Liver (tissue), 9 donors: ENCODE measurements around the gene ZNF282. TPM values are rescaled to one million over a fixed set of nuclear protein-coding genes. Genes with fewer than 3 reads are reported as not detected.

Experiments used
- DNase-seq: peaks from one replicate; pipeline ENCODE4 v3.0.0-alpha.2; 2017; ENCODE audit warnings: low spot score
- H3K27ac ChIP-seq, 2 donors: one replicate each; pipeline ENCODE4 v1.7.0; 2013; ENCODE audit warnings: inconsistent platforms in 2 of 2, low read length in 2 of 2, control low read depth in 1 of 2, low read depth in 1 of 2, mild to moderate bottlenecking in 1 of 2
- H3K27me3 ChIP-seq, 4 donors: one replicate each; pipeline versions ENCODE4 v1.6.1 to v1.7.0; 2013; ENCODE audit warnings: low read length in 3 of 4, inconsistent platforms in 1 of 4, mild to moderate bottlenecking in 1 of 4, moderate library complexity in 1 of 4; ENCODE audit not compliant: control insufficient read depth in 4 of 4, insufficient read depth in 4 of 4
- H3K36me3 ChIP-seq, 4 donors: one replicate each; pipeline versions ENCODE4 v1.6.1 to v1.7.0; 2013; ENCODE audit warnings: low read length in 3 of 4, mild to moderate bottlenecking in 3 of 4, low read depth in 1 of 4, moderate library complexity in 1 of 4; ENCODE audit not compliant: control insufficient read depth in 4 of 4, insufficient read depth in 3 of 4
- H3K4me1 ChIP-seq, 4 donors: one replicate each; pipeline versions ENCODE4 v1.6.1 to v1.7.0; 2013; ENCODE audit warnings: low read length in 3 of 4, mild to moderate bottlenecking in 3 of 4, moderate library complexity in 1 of 4; ENCODE audit not compliant: control insufficient read depth in 4 of 4, insufficient read depth in 4 of 4
- H3K4me3 ChIP-seq, 3 donors: one replicate each; pipeline versions ENCODE4 v1.6.1 to v1.7.0; 2013; ENCODE audit warnings: low read length in 3 of 3, control low read depth in 1 of 3, low read depth in 1 of 3, mild to moderate bottlenecking in 1 of 3
- H3K9ac ChIP-seq, 2 donors: one replicate each; pipeline ENCODE4 v1.7.0; 2013; ENCODE audit warnings: low read length in 2 of 2, mild to moderate bottlenecking in 2 of 2, moderate library complexity in 2 of 2, control low read depth in 1 of 2, low read depth in 1 of 2
- H3K9me3 ChIP-seq, 4 donors: one replicate each; pipeline versions ENCODE4 v1.6.1 to v1.7.0; 2013; ENCODE audit warnings: low read length in 3 of 4; ENCODE audit not compliant: control insufficient read depth in 4 of 4
- EGR1 ChIP-seq, 2 donors: IDR thresholded peaks; 2 replicates each; pipeline ENCODE4 v1.6.1; 2016 to 2018; ENCODE audit warnings: antibody characterized with exemption in 2 of 2, low read depth in 2 of 2
- FOXA1 ChIP-seq: IDR thresholded peaks from 2 replicates; pipeline ENCODE4 v1.6.1; 2016; ENCODE audit warnings: antibody characterized with exemption
- FOXA2 ChIP-seq: IDR thresholded peaks from 2 replicates; pipeline ENCODE4 v1.6.1; 2016; ENCODE audit warnings: antibody characterized with exemption
- GABPA ChIP-seq, 2 donors: IDR thresholded peaks in 1 of 2; conservative IDR thresholded peaks in 1 of 2; 2 replicates each; pipeline ENCODE4 v1.6.1; 2016; ENCODE audit warnings: antibody characterized with exemption in 2 of 2, mild to moderate bottlenecking in 1 of 2, moderate library complexity in 1 of 2
- HNF4A ChIP-seq, 2 donors: conservative IDR thresholded peaks; 2 replicates each; pipeline ENCODE4 v1.6.1; 2016; ENCODE audit warnings: antibody characterized with exemption in 2 of 2, mild to moderate bottlenecking in 2 of 2
- HNF4G ChIP-seq: IDR thresholded peaks from 2 replicates; pipeline ENCODE4 v1.6.1; 2016; ENCODE audit warnings: antibody characterized with exemption
- JUND ChIP-seq, 2 donors: IDR thresholded peaks; 2 replicates each; pipeline ENCODE4 v1.6.1; 2016; ENCODE audit warnings: antibody characterized with exemption in 2 of 2
- NR2F2 ChIP-seq: IDR thresholded peaks from 2 replicates; pipeline ENCODE4 v1.6.1; 2016; ENCODE audit warnings: antibody characterized with exemption
- RAD21 ChIP-seq, 2 donors: IDR thresholded peaks; 2 replicates each; pipeline ENCODE4 v1.6.1; 2016; ENCODE audit warnings: antibody characterized with exemption in 2 of 2, mild to moderate bottlenecking in 2 of 2
- RXRA ChIP-seq, 2 donors: IDR thresholded peaks; 2 replicates each; pipeline ENCODE4 v1.6.1; 2017 to 2018; ENCODE audit warnings: antibody characterized with exemption in 2 of 2, mild to moderate bottlenecking in 1 of 2
- SP1 ChIP-seq: IDR thresholded peaks from 2 replicates; pipeline ENCODE4 v1.6.1; 2018; ENCODE audit warnings: antibody characterized with exemption, mild to moderate bottlenecking
- TAF1 ChIP-seq: conservative IDR thresholded peaks from 2 replicates; pipeline ENCODE4 v1.6.1; 2016; ENCODE audit warnings: antibody characterized with exemption, mild to moderate bottlenecking
- YY1 ChIP-seq: IDR thresholded peaks from 2 replicates; pipeline ENCODE4 v1.6.1; 2016; ENCODE audit warnings: antibody characterized with exemption, mild to moderate bottlenecking
- WGBS: extraction: QIAGEN DNeasy Blood & Tissue Kit; methylation state at CpG from one replicate; pipeline ENCODE4 v1.1.7; 2013; 5-methylcytosine and 5-hydroxymethylcytosine counted together
- polyA plus RNA-seq, 2 donors: library from polyadenylated mRNA; stranded (reverse) in 1 of 2; unstranded in 1 of 2; fragments of 200-250 nt in 1 of 2; fragments of >200 nt in 1 of 2; fragmentation: Nextera tagmentation in 1 of 2; extraction: Ambion mirVana in 1 of 2; gene quantifications; one replicate each; pipeline versions ENCODE4 v1.2.1 to v1.2.3, GENCODE V29; 2013 to 2015
- total RNA-seq, 2 donors: library from RNA; depleted of rRNA; stranded (reverse); fragments of >200 nt; gene quantifications; one replicate each; pipeline ENCODE4 v1.2.3, GENCODE V29; 2014
- TF ChIP-seq, protein P1 (sequence below): fragments of 150-350 bp; IDR thresholded peaks from 2 replicates; pipeline ENCODE4 v1.5.1; 2017; ENCODE audit warnings: improper control_type of control experiment, low read depth, low read length; ENCODE audit not compliant: missing input control
- TF ChIP-seq, protein P2 (sequence below): IDR thresholded peaks from 2 replicates; pipeline ENCODE4 v1.6.1; 2016; ENCODE audit warnings: antibody characterized with exemption
- TF ChIP-seq, protein P3 (sequence below): IDR thresholded peaks from 2 replicates; pipeline ENCODE4 v1.6.1; 2016; ENCODE audit warnings: antibody characterized with exemption
- TF ChIP-seq, protein P4 (sequence below): IDR thresholded peaks from 2 replicates; pipeline ENCODE4 v1.6.1; 2016; ENCODE audit warnings: antibody characterized with exemption
- TF ChIP-seq, protein P5 (sequence below): IDR thresholded peaks from 2 replicates; pipeline ENCODE4 v1.6.1; 2016; ENCODE audit warnings: antibody characterized with exemption, mild to moderate bottlenecking
- donor health status: healthy.
- donor health status: healthy.
- donor health status: healthy.
- donor health status: healthy.
- donor health status: healthy.

ZNF282 gene
- total and polyA plus RNA-seq, 4 donors, result 2.0 to 78.6 (median 13.1) TPM

DNA sequence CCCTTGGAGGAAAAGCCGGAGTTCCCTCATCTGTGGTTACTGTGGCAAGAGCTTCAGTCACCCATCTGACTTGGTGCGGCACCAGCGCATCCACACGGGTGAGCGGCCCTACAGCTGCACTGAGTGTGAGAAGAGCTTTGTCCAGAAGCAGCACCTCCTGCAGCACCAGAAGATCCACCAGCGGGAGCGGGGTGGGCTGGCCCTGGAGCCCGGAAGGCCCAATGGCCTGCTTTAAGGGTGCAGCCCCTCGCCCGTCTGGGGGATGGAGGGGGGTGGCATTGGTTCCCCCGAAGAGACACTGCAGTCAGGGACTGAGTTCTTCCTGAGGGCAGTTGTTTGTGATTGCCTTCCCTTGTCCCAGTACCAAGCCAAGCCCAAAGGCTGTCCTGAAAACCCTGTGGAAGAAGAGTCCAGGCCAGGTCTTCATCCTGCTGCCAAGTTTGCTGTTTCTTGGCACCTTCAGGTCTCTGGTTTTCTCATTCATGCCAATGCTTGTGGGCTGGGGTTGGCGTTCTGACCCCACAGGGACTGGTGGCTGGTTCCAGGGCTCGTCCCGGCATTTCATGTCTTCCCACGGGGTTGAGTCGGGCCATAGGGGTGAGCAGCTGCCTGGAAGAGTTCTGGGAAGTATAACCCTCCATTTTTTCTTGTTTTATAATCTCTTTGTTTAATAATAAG, 59.0 kb downstream of the ZNF282 start (continued):
- TF ChIP-seq, protein P1, sequence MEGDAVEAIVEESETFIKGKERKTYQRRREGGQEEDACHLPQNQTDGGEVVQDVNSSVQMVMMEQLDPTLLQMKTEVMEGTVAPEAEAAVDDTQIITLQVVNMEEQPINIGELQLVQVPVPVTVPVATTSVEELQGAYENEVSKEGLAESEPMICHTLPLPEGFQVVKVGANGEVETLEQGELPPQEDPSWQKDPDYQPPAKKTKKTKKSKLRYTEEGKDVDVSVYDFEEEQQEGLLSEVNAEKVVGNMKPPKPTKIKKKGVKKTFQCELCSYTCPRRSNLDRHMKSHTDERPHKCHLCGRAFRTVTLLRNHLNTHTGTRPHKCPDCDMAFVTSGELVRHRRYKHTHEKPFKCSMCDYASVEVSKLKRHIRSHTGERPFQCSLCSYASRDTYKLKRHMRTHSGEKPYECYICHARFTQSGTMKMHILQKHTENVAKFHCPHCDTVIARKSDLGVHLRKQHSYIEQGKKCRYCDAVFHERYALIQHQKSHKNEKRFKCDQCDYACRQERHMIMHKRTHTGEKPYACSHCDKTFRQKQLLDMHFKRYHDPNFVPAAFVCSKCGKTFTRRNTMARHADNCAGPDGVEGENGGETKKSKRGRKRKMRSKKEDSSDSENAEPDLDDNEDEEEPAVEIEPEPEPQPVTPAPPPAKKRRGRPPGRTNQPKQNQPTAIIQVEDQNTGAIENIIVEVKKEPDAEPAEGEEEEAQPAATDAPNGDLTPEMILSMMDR, result no peak

DNA sequence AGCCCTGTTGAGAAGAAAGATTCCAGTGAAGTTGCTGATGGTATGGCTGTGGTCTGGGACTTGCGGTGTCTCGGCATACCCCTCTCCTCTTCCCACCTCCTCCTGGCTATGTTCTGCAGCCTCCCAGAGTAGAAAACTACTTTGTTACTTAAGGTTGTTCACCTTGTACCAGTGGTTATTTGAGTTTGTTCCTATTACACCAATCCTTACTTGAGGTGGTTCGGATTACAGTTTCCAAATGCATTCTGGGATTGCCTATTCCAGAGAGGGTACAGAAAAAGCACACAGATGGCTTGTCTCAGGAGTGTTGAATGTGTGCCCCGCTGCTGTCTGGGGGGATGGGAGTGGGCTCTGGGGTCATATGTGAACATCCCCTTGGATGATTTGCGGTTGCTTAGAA, 59.8 kb downstream of the ZNF282 start:
- no peak overlapping the region for H3K9ac ChIP-seq
- peaks cover 8 to 45% (median 32%) of the 10 kb centered on the region in 4 donors for H3K36me3 ChIP-seq
- no peak for DNase-seq
- WGBS, result 96% methylated on average over 5 of the region's 5 CpGs
- TF ChIP-seq, protein P2, sequence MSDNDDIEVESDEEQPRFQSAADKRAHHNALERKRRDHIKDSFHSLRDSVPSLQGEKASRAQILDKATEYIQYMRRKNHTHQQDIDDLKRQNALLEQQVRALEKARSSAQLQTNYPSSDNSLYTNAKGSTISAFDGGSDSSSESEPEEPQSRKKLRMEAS, result no peak
- TF ChIP-seq JUND (IDR thresholded peaks at IDR 0.05) (no peak), EGR1 (IDR thresholded peaks at IDR 0.05; ENCODE audit: low read depth in 2 of 2) (no peak), HNF4G (no peak), GABPA (IDR thresholded peaks at IDR 0.05 in 1 of 2, conservative IDR thresholded peaks at IDR 0.05 in 1 of 2) (no peak), SP1 (no peak), TAF1 (no peak), FOXA2 (no peak)
- no peaks in the 10 kb centered on the region for H3K9me3 ChIP-seq
- H3K4me3 ChIP-seq, result no peak overlapping the region
- H3K27me3 ChIP-seq, result no peaks in the 10 kb centered on the region
- no peaks in the 10 kb centered on the region for H3K4me1 ChIP-seq
- H3K27ac ChIP-seq, result no peak overlapping the region

DNA sequence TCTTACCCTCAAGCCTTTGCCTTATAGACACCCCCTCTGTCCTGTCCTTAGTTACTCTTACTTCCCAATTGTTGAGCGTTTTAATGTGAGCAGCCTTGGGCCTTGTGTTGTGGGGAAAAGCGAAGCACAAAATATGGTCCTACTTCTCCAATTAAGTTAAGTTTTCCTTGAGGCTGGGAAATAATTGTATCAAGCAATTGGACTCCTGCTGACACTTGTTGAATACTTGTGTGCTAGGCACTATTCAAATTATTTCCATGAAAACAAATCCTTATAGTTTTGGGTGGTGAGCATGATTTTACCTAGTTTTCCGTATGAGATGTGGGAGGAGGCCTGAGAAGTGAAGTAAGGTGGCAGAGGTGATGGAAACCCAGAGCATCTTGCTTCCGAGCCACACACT, 61.2 kb downstream of the ZNF282 start:
- Histone ChIP-seq H3K27me3 (no peaks in the 10 kb centered on the region), H3K27ac (no peak overlapping the region), H3K4me1 (peaks cover 0 to 6% (median 2%) of the 10 kb centered on the region in 4 donors), H3K4me3 (no peak overlapping the region), H3K9me3 (no peaks in the 10 kb centered on the region), H3K9ac (no peak overlapping the region), H3K36me3 (peaks cover 5 to 37% (median 29%) of the 10 kb centered on the region in 4 donors)
- TF ChIP-seq HNF4G, result no peak
- no peak for TF ChIP-seq RXRA (IDR thresholded peaks at IDR 0.05)
- TF ChIP-seq, protein P1, result no peak
- no peak for TF ChIP-seq YY1
- TF ChIP-seq EGR1 (IDR thresholded peaks at IDR 0.05; ENCODE audit: low read depth in 2 of 2), result no peak
- no peak for TF ChIP-seq HNF4A (conservative IDR thresholded peaks at IDR 0.05)
- TF ChIP-seq, protein P3, sequence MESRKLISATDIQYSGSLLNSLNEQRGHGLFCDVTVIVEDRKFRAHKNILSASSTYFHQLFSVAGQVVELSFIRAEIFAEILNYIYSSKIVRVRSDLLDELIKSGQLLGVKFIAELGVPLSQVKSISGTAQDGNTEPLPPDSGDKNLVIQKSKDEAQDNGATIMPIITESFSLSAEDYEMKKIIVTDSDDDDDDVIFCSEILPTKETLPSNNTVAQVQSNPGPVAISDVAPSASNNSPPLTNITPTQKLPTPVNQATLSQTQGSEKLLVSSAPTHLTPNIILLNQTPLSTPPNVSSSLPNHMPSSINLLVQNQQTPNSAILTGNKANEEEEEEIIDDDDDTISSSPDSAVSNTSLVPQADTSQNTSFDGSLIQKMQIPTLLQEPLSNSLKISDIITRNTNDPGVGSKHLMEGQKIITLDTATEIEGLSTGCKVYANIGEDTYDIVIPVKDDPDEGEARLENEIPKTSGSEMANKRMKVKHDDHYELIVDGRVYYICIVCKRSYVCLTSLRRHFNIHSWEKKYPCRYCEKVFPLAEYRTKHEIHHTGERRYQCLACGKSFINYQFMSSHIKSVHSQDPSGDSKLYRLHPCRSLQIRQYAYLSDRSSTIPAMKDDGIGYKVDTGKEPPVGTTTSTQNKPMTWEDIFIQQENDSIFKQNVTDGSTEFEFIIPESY, result no peak
- TF ChIP-seq, protein P2, result no peak
- no peak for TF ChIP-seq FOXA1
- no peak for TF ChIP-seq NR2F2
- TF ChIP-seq, protein P4, sequence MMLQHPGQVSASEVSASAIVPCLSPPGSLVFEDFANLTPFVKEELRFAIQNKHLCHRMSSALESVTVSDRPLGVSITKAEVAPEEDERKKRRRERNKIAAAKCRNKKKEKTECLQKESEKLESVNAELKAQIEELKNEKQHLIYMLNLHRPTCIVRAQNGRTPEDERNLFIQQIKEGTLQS, result no peak
- no peak for TF ChIP-seq RAD21 (IDR thresholded peaks at IDR 0.05)
- TF ChIP-seq, protein P5, sequence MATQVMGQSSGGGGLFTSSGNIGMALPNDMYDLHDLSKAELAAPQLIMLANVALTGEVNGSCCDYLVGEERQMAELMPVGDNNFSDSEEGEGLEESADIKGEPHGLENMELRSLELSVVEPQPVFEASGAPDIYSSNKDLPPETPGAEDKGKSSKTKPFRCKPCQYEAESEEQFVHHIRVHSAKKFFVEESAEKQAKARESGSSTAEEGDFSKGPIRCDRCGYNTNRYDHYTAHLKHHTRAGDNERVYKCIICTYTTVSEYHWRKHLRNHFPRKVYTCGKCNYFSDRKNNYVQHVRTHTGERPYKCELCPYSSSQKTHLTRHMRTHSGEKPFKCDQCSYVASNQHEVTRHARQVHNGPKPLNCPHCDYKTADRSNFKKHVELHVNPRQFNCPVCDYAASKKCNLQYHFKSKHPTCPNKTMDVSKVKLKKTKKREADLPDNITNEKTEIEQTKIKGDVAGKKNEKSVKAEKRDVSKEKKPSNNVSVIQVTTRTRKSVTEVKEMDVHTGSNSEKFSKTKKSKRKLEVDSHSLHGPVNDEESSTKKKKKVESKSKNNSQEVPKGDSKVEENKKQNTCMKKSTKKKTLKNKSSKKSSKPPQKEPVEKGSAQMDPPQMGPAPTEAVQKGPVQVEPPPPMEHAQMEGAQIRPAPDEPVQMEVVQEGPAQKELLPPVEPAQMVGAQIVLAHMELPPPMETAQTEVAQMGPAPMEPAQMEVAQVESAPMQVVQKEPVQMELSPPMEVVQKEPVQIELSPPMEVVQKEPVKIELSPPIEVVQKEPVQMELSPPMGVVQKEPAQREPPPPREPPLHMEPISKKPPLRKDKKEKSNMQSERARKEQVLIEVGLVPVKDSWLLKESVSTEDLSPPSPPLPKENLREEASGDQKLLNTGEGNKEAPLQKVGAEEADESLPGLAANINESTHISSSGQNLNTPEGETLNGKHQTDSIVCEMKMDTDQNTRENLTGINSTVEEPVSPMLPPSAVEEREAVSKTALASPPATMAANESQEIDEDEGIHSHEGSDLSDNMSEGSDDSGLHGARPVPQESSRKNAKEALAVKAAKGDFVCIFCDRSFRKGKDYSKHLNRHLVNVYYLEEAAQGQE, result no peak
- no peak for TF ChIP-seq SP1
- TF ChIP-seq TAF1, result no peak
- no peak for DNase-seq
- 95% methylated on average over 4 of the region's 4 CpGs for whole genome bisulfite sequencing
